Breast epithelium (tissue), 3 donors: Measurements from ENCODE around the gene ADRA2B.

ENCODE experiments used
- CTCF ChIP-seq, 3 donors: fragments of 450-650 bp; IDR thresholded peaks; one replicate each; pipeline ENCODE4 v1.5.1; 2016 to 2017; ENCODE audit warnings: antibody characterized with exemption in 3 of 3, mild to moderate bottlenecking in 3 of 3, moderate library complexity in 3 of 3
- POLR2AphosphoS5 ChIP-seq, 3 donors: sonication (generic); formaldehyde crosslinking; IDR thresholded peaks; one replicate each; pipeline ENCODE4 v1.6.1; 2017; ENCODE audit warnings: antibody characterized with exemption in 3 of 3

- TF ChIP-seq CTCF (IDR thresholded peaks at IDR 0.05) (no peak), POLR2AphosphoS5 (IDR thresholded peaks at IDR 0.05) (no peak)
These were observed 26.0 kb downstream of the ADRA2B start for GRCh38 chr2:96090196-96090926.
